ENCODE data around the gene SYT1.

- no peak for TF ChIP-seq POLR2AphosphoS5 (IDR thresholded peaks at IDR 0.05; ENCODE audit: low read depth)
- TF ChIP-seq, protein P1, sequence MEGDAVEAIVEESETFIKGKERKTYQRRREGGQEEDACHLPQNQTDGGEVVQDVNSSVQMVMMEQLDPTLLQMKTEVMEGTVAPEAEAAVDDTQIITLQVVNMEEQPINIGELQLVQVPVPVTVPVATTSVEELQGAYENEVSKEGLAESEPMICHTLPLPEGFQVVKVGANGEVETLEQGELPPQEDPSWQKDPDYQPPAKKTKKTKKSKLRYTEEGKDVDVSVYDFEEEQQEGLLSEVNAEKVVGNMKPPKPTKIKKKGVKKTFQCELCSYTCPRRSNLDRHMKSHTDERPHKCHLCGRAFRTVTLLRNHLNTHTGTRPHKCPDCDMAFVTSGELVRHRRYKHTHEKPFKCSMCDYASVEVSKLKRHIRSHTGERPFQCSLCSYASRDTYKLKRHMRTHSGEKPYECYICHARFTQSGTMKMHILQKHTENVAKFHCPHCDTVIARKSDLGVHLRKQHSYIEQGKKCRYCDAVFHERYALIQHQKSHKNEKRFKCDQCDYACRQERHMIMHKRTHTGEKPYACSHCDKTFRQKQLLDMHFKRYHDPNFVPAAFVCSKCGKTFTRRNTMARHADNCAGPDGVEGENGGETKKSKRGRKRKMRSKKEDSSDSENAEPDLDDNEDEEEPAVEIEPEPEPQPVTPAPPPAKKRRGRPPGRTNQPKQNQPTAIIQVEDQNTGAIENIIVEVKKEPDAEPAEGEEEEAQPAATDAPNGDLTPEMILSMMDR (IDR thresholded peaks at IDR 0.05; ENCODE audit: insufficient read depth, low read length) = no peak
These were observed 492.5 kb downstream of the SYT1 start for GRCh38 chr12:79357048-79357447.
